ENCODE measurements around the gene TRPM4.

DNA sequence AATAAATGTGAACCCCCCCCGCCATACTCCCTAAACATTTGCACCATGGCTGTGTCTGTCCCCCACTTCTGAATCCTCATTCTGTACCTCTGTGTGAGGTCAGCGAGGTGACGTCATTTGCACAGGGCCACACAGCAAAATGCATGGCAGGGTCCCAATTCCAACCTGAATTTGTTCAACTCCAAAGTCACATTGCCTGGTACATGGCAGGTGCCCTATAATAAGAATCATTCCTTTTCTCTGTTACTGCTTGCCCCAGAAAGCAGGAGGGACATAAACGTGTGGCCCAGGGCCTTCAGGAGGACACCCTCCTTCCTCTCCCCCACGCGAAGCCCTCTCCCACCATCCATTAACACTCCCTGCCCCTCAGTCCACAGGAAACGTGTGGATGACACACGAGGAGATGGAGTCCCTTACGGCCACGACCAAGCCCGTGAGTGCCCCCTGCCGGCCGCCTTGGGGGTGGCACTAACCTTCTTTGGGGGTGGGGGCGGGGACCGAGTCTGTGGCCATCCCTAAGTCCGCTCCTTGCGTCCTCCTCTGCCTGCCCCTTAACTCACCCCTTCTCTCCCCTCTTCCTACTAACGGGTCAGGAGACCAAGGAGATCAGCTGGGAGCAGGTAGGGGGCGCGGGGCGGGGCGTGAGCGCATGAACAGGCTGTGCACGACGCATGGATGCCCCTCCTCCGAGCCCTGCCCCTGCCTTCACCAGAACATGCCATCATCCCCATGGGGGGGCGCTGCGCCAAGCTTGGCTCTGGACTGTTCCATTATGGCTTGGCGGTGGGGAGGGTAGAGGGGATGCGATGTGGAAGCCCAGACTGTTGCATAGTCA, 11.8 kb upstream of the TRPM4 start:
- TF ChIP-seq GATA2 (CRISPR knock-in tag; IDR thresholded peaks at IDR 0.05): no peak
- TF ChIP-seq TAF1 (IDR thresholded peaks at IDR 0.05; ENCODE audit: borderline replicate concordance, low read depth, low read length): no peak
- TF ChIP-seq POLR2AphosphoS5 (IDR thresholded peaks at IDR 0.05; ENCODE audit: low read depth, low read length): no peak

Measured in SK-N-SH (cell line).